Thyroid gland (tissue), 4 donors: ENCODE results near the gene MYO1E.

Experiments
- CTCF ChIP-seq, 6 experiments: fragments of 200-600 bp in 3 of 6; fragments of 450-650 bp in 3 of 6; sonication (generic) in 3 of 6; IDR thresholded peaks; one replicate each; pipeline ENCODE4 v1.5.1; 2016 to 2019; ENCODE audit warnings: antibody characterized with exemption in 6 of 6, mild to moderate bottlenecking in 2 of 6, inconsistent platforms in 1 of 6, moderate library complexity in 1 of 6
- POLR2A ChIP-seq, 2 donors: fragments of 450-650 bp; IDR thresholded peaks; one replicate each; pipeline ENCODE4 v1.6.1; 2017; ENCODE audit warnings: antibody characterized with exemption in 2 of 2, mild to moderate bottlenecking in 2 of 2, moderate library complexity in 1 of 2

- TF ChIP-seq CTCF (IDR thresholded peaks at IDR 0.05) (no peak), POLR2A (IDR thresholded peaks at IDR 0.05) (no peak)
These were observed 253.0 kb downstream of the MYO1E start for GRCh38 chr15:59119625-59120024.
